ENCODE data around the gene NAT14. TPM values are rescaled to one million over a fixed set of nuclear protein-coding genes. Genes with fewer than 3 reads are reported as not detected.

Gene NAT14
- total and polyA plus RNA-seq, 2 of the 8 experiments (the other 6 are each of a cell fraction or from before 2014, with no cell fraction given) = 47.1 to 71.2 TPM

DNA sequence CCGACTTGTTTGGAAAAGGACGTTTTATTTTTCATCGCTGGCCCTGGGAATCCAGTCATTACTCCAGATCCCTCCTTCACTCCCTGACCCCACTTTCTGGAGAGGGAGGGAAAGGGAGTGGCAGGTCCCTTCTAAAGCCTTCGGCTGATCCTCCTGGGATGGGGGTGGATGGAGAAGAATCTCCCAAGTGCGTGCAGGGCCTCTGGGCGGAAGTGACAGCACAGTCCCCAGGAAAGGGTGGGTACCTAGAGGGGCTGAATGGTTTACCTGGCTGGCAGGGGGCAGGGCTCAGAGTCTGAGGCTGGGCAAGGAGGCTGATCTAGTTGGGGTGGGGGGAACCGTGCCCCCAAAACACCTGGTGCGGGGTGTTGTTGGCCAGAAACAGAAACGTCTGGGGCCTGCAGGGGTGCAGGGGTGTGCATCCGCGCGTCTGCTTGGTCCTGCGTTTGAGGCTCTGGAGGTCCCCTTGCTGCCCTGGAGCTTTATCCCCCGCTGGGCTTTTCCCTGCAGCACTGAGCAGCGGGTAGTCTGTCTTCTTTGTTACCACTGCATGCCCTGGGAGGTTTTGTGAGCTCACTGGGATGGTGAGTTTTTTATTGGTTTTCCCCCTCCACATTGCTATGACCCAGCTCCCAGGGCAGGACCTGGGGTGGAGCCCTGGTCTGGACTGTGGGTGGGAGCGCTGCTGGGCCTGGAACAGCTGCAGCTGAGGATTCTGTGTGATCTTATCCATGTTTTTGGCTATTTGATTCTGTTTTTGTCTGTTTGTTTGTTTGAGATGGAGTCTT, 11.6 kb upstream of the NAT14 start (continued):
- TF ChIP-seq, protein P1, sequence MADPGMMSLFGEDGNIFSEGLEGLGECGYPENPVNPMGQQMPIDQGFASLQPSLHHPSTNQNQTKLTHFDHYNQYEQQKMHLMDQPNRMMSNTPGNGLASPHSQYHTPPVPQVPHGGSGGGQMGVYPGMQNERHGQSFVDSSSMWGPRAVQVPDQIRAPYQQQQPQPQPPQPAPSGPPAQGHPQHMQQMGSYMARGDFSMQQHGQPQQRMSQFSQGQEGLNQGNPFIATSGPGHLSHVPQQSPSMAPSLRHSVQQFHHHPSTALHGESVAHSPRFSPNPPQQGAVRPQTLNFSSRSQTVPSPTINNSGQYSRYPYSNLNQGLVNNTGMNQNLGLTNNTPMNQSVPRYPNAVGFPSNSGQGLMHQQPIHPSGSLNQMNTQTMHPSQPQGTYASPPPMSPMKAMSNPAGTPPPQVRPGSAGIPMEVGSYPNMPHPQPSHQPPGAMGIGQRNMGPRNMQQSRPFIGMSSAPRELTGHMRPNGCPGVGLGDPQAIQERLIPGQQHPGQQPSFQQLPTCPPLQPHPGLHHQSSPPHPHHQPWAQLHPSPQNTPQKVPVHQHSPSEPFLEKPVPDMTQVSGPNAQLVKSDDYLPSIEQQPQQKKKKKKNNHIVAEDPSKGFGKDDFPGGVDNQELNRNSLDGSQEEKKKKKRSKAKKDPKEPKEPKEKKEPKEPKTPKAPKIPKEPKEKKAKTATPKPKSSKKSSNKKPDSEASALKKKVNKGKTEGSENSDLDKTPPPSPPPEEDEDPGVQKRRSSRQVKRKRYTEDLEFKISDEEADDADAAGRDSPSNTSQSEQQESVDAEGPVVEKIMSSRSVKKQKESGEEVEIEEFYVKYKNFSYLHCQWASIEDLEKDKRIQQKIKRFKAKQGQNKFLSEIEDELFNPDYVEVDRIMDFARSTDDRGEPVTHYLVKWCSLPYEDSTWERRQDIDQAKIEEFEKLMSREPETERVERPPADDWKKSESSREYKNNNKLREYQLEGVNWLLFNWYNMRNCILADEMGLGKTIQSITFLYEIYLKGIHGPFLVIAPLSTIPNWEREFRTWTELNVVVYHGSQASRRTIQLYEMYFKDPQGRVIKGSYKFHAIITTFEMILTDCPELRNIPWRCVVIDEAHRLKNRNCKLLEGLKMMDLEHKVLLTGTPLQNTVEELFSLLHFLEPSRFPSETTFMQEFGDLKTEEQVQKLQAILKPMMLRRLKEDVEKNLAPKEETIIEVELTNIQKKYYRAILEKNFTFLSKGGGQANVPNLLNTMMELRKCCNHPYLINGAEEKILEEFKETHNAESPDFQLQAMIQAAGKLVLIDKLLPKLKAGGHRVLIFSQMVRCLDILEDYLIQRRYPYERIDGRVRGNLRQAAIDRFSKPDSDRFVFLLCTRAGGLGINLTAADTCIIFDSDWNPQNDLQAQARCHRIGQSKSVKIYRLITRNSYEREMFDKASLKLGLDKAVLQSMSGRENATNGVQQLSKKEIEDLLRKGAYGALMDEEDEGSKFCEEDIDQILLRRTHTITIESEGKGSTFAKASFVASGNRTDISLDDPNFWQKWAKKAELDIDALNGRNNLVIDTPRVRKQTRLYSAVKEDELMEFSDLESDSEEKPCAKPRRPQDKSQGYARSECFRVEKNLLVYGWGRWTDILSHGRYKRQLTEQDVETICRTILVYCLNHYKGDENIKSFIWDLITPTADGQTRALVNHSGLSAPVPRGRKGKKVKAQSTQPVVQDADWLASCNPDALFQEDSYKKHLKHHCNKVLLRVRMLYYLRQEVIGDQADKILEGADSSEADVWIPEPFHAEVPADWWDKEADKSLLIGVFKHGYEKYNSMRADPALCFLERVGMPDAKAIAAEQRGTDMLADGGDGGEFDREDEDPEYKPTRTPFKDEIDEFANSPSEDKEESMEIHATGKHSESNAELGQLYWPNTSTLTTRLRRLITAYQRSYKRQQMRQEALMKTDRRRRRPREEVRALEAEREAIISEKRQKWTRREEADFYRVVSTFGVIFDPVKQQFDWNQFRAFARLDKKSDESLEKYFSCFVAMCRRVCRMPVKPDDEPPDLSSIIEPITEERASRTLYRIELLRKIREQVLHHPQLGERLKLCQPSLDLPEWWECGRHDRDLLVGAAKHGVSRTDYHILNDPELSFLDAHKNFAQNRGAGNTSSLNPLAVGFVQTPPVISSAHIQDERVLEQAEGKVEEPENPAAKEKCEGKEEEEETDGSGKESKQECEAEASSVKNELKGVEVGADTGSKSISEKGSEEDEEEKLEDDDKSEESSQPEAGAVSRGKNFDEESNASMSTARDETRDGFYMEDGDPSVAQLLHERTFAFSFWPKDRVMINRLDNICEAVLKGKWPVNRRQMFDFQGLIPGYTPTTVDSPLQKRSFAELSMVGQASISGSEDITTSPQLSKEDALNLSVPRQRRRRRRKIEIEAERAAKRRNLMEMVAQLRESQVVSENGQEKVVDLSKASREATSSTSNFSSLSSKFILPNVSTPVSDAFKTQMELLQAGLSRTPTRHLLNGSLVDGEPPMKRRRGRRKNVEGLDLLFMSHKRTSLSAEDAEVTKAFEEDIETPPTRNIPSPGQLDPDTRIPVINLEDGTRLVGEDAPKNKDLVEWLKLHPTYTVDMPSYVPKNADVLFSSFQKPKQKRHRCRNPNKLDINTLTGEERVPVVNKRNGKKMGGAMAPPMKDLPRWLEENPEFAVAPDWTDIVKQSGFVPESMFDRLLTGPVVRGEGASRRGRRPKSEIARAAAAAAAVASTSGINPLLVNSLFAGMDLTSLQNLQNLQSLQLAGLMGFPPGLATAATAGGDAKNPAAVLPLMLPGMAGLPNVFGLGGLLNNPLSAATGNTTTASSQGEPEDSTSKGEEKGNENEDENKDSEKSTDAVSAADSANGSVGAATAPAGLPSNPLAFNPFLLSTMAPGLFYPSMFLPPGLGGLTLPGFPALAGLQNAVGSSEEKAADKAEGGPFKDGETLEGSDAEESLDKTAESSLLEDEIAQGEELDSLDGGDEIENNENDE (IDR thresholded peaks at IDR 0.05; ENCODE audit: insufficient replicate concordance, low read length) = no peak
- TF ChIP-seq, protein P2, sequence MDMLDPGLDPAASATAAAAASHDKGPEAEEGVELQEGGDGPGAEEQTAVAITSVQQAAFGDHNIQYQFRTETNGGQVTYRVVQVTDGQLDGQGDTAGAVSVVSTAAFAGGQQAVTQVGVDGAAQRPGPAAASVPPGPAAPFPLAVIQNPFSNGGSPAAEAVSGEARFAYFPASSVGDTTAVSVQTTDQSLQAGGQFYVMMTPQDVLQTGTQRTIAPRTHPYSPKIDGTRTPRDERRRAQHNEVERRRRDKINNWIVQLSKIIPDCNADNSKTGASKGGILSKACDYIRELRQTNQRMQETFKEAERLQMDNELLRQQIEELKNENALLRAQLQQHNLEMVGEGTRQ (IDR thresholded peaks at IDR 0.05; ENCODE audit: low read length) = no peak
- TF ChIP-seq CBX5 (IDR thresholded peaks at IDR 0.05; ENCODE audit: low read depth, low read length) = no peak
